ENCODE measurements around the gene PMM1. TPM values are rescaled to one million over a fixed set of nuclear protein-coding genes. Genes with fewer than 3 reads are reported as not detected.

The PMM1 gene
- total RNA-seq, 1 experiment from 2014 or later = 24.2 TPM

DNA sequence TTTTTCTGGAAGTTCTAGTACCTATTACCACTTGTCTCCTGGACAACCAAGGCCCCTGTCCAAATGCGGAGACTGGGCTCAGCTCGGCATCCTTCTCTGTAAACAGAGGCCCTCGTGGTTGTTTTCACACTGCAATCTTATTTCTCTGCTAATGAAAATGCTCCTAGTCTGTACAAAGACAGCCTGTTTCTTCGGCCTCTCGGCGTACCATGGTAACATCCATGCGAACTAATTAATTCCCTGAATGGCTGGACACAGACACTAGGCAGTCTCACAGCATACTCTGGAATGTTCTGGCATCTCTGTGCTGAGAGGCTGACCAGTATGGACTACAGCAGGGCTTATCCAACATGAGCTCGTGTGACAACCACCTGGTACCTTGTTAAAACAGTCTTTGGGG is 51.1 kb downstream of the PMM1 start:
- no peak for DNase-seq (ENCODE audit: low read depth)

DNA sequence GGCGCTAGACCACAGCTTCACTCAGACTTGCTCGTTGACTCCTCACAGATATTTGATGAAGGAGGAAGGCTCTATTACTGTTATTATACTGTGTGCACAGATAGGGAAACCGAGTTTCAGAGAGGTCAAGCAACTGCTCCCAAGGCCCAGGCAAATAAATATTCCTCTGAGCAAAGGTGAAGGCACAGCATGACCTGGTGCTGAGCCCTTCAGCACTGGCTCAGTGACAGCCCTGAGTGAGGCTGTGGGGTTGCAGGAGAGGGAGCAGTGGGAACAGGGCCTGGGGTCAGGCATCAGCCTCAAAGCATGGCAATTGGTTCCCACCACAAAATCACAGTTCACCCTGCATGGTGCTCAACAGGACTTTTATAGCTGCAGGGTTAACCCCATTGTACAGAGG is 52.4 kb downstream of the PMM1 start:
- no peak for DNase-seq (ENCODE audit: low read depth)

DNA sequence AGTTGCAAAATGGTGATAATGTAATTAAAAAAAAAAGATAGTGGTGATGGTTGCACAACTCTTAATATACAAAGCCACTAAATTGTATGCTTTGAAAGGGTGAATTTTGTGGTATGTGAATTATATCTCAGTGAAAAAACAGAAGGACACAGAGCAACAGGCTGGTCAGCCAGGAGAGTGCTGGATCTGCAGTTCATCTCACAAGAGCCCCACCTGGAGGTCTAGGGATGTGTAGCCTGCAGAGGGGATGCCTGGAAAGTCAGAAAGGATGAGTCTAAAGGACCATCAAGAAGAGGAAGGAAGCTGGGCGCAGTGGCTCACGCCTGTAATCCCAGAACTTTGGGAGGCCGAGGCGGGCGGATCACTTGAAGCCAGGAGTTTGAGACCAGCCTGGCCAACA is 54.4 kb downstream of the PMM1 start:
- peak; percentile 21 for DNase-seq (ENCODE audit: low read depth)

DNA sequence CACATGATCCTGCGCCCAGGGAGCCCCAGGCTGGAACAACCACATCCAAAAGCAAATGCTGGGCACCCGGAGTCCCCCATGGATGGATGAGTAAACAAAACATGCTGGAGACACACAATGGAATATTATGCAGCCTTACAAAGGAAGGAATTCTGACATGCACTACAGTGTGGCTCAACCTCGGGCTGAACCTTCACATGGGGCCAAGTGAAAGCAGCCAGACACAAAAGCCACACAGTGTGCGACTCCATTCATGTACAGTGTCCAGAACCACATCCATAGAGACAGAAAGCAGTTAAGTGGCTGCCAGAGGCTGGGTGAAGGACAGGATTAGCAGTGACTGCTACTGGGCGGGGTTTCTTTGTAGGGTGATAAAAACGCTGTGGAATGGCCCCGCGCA is 55.4 kb downstream of the PMM1 start:
- no peak for DNase-seq (ENCODE audit: low read depth)

DNA sequence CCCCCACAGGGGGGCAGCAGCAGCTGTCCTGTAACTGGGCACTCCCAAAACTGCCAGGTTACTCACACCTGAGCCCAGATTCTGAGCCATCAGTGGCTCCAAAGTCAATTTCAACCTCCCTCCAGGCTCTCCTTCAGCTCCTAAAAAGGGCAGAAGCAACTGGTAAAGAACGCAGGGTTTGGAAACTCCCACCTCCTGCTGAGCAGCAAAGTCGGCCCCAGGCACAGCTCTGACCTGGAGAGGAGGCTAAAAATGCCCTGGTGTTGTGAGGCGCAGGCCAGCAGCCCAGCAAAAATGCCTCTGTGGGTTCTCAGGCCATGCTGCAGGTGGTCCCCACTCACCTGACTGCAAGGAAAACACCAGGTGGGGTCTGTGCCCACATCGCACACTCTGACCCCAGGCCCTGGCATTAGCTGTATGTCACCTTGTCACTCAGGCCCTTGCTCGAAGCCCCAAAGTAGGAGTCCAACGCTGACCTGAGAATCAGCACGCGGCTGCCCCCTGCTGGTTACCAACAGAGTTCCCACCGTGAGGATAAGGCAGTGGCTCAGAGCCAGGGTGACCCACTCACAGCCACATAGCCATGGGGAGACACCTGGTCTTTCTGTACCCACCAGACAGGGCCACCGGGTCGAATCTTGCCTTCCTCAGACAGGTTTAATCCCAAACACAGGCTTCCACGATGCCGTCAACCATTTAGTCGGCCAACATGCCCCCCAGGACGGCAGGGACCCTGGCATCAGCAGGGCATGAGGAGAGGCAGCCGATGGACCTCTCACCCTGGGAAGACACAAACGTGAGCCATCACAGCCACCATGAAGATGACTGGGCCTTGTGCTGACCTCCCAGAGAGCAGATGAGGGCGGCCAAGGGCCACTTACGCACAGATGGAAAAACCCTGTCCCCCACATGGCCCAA is 56.5 kb downstream of the PMM1 start:
- DNase-seq (ENCODE audit: low read depth) = peak; percentile 36

DNA sequence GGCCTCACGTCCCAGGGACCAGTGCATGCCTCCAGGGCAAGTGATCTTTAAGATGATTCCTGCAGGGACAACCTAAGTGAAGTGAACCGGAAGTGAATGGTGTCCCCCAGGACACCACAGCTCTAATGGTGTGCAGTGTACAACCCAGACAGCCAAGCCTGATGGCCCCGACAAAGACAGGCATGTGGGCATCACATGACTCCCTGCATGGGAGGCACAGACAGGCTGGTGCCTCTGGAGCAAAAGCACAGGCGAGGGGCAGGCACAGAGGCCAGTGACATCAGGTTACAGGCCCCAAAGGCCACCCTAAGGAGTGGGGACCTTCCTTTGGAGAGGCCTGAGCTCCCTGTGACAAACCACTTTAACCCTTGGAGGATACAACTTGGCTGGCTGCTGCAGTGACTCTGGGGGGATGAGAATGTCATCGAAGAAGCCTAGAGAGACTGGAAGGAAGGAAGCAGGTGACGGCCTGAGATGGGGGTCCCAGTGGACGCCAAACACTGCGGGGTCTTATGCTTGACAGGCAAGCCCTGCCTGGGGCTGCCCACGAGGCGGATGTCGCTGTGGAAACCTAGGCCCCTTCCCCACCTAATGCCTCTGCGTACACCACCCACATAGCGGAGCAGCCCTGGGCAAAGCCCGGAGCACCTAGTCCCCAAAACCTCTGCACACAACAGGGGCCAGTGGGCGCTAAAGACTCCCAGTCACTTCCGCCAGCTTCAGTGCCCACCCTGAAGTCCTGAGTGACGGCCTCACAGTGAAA is 57.7 kb downstream of the PMM1 start:
- no peak for DNase-seq (ENCODE audit: low read depth)

DNA sequence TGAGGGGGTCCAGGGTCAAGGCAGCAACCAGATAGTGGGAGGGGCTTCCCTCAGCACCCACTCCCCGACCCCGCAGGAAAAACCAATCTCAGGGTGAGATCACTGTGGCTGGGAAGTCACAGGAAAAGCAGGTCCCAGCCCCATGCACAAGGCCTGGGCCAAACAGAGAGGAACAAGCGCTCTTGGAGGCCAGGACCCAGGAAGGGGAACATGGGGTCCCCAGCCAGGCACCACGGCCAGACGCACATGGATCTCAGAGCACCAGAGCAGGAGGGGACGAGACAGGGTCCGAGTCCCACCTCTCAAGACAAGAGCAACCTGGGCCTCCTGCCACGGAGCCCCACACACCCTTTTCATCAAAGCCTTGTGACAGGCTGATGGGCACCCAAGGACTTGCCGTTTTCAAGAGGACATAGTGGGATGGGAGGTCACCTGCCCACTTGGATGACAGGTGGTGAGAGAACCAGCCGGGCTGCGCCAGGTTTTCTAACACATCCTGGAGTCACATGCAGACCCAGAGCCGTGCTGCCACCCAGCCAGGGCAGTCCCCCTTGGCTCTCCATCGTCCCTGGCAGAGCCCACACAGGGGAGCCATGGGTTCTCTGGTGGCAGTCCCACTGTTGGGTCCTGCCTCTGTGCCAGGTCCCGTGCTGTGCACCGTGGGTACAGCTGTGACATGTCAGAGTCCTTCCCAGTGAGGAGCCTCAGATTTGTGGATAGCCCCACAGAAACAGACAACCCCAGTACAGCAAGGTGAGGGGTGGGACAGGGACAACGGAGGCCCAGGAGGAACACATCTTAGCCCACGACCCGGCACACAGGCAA is 58.5 kb downstream of the PMM1 start:
- DNase-seq (ENCODE audit: low read depth) = no peak

DNA sequence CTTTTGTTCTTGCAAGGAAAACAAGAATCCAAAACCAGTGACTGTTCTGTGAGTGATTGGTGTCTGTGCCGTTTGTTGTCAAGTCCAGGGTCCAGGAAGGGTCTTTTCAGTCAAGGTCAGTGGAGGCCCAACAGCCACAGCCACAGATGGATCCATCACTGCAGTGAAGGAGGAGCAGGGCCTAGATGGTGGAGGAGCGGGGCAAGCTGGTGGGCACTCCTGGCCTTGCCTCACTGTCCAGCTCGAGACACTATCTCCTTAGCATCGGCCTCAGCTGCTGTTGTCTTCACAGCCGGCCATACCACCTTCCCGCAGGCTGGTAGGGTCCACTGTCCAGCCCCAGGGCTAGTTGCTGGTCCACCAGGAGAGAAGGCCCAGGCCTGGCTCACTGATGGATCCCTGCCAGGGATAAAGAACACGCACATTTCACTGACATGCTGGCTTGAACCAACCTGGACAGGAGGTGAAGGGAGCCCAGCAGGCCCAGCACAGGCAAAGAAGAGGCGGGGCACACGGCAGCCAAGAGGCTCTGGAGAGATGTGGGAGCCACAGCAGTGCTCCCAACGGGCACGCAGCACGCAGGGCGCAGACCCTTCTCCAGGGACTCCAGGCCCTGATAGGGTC is 60.6 kb downstream of the PMM1 start:
- no peak for DNase-seq (ENCODE audit: low read depth)

DNA sequence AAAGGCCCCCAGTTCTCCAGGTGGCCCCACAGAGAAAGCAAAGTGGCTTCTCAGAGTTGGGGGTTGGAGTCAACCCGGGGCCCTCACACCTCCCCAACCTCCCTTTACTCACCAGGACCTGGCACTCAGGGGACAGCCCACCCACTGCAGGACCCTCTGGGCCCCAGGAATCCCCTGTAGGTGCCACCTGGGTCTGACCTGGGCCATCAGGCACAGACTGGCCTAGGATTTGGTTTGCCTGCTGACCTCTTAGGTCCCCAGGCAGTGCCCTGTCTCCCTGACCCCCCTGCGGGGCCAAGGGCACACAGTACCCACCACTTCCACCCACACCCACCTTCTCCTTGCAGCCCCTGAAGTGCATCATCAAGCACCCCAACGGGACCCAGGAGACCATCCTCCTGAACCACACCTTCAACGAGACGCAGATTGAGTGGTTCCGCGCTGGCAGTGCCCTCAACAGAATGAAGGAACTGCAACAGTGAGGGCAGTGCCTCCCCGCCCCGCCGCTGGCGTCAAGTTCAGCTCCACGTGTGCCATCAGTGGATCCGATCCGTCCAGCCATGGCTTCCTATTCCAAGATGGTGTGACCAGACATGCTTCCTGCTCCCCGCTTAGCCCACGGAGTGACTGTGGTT is 61.4 kb downstream of the PMM1 start:
- DNase-seq (ENCODE audit: low read depth) = no peak

Other genes with a start within 250 kb of the PMM1 start
- 8.8 and 13.0 TPM in 2 replicates for gene TEF, start 207.9 kb downstream of the PMM1 start, total RNA-seq (2014; rRNA removed; shearing (Covaris generic))
- gene TOB2, start 143.0 kb downstream of the PMM1 start, total RNA-seq (2014; rRNA removed; shearing (Covaris generic)) = 11.5 and 14.2 TPM in 2 replicates
- gene PHF5A, start 121.1 kb downstream of the PMM1 start, total RNA-seq (2014; rRNA removed; shearing (Covaris generic)) = 55.6 and 59.7 TPM in 2 replicates
- gene ACO2, start 120.7 kb downstream of the PMM1 start, total RNA-seq (2014; rRNA removed; shearing (Covaris generic)) = 38.5 and 43.7 TPM in 2 replicates
- 11.5 and 14.0 TPM in 2 replicates for gene POLR3H, start 45.4 kb downstream of the PMM1 start, total RNA-seq (2014; rRNA removed; shearing (Covaris generic))
- gene CSDC2, start 28.8 kb downstream of the PMM1 start, total RNA-seq (2014; rRNA removed; shearing (Covaris generic)) = not detected in 2 replicates
- 14.1 and 24.3 TPM in 2 replicates for gene DESI1, start 31.2 kb upstream of the PMM1 start, total RNA-seq (2014; rRNA removed; shearing (Covaris generic))
- 369 and 407 TPM in 2 replicates for gene XRCC6, start 31.5 kb upstream of the PMM1 start, total RNA-seq (2014; rRNA removed; shearing (Covaris generic))
- gene SNU13, start 99.0 kb upstream of the PMM1 start, total RNA-seq (2014; rRNA removed; shearing (Covaris generic)) = 153 and 175 TPM in 2 replicates
- not detected in 2 replicates for gene MEI1, start 109.7 kb upstream of the PMM1 start, total RNA-seq (2014; rRNA removed; shearing (Covaris generic))
- gene CCDC134, start 210.8 kb upstream of the PMM1 start, total RNA-seq (2014; rRNA removed; shearing (Covaris generic)) = 8.1 and 11.2 TPM in 2 replicates
- 27.4 and 27.6 TPM in 2 replicates for gene SREBF2, start 243.3 kb upstream of the PMM1 start, total RNA-seq (2014; rRNA removed; shearing (Covaris generic))